ENCODE measurements around the gene PEX14. TPM values are rescaled to one million over a fixed set of nuclear protein-coding genes. Genes with fewer than 3 reads are reported as not detected.

PEX14 gene
- total and polyA plus RNA-seq, 9 of the 15 experiments (the other 6 are each of a cell fraction or from before 2014, with no cell fraction given): 2.6 to 45.7 (median 22.7) TPM

DNA sequence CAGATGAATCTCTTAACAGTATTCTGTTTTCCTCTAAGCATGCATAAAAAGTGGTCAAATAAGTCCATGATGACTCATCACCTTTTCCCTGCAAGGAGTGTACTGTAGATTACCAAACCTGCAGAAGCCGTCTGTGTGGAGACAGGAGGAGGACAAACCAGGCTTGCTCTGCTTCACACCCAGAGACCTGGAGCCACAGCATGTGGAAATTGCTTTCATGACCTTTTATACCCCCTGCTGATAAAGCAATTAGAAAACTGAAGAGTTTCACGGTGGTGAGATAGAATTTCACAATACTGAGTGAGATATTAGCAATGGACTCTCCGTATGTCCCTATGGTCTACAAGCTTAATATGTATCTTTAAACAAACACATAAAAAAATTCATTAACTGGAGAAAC, 15.6 kb upstream of the PEX14 start (continued):
- TF ChIP-seq, protein P1, sequence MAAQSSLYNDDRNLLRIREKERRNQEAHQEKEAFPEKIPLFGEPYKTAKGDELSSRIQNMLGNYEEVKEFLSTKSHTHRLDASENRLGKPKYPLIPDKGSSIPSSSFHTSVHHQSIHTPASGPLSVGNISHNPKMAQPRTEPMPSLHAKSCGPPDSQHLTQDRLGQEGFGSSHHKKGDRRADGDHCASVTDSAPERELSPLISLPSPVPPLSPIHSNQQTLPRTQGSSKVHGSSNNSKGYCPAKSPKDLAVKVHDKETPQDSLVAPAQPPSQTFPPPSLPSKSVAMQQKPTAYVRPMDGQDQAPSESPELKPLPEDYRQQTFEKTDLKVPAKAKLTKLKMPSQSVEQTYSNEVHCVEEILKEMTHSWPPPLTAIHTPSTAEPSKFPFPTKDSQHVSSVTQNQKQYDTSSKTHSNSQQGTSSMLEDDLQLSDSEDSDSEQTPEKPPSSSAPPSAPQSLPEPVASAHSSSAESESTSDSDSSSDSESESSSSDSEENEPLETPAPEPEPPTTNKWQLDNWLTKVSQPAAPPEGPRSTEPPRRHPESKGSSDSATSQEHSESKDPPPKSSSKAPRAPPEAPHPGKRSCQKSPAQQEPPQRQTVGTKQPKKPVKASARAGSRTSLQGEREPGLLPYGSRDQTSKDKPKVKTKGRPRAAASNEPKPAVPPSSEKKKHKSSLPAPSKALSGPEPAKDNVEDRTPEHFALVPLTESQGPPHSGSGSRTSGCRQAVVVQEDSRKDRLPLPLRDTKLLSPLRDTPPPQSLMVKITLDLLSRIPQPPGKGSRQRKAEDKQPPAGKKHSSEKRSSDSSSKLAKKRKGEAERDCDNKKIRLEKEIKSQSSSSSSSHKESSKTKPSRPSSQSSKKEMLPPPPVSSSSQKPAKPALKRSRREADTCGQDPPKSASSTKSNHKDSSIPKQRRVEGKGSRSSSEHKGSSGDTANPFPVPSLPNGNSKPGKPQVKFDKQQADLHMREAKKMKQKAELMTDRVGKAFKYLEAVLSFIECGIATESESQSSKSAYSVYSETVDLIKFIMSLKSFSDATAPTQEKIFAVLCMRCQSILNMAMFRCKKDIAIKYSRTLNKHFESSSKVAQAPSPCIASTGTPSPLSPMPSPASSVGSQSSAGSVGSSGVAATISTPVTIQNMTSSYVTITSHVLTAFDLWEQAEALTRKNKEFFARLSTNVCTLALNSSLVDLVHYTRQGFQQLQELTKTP (IDR thresholded peaks at IDR 0.05; ENCODE audit: low read depth in 1 of 2, partially characterized antibody in 2 of 2): no peak
- TF ChIP-seq POU5F1 (IDR thresholded peaks at IDR 0.05; ENCODE audit: borderline replicate concordance, low read depth, low read length, partially characterized antibody) (no peak), KHSRP (IDR thresholded peaks at IDR 0.05) (no peak), POLR2AphosphoS2 (IDR thresholded peaks at IDR 0.05; ENCODE audit: low read length) (no peak), ZFX (CRISPR knock-in tag; IDR thresholded peaks at IDR 0.05) (no peak), ZZZ3 (IDR thresholded peaks at IDR 0.05) (no peak), ARHGAP35 (IDR thresholded peaks at IDR 0.05; ENCODE audit: partially characterized antibody) (no peak), ZNF253 (CRISPR knock-in tag; conservative IDR thresholded peaks at IDR 0.05) (no peak), POLR2B (IDR thresholded peaks at IDR 0.05; ENCODE audit: low read depth, partially characterized antibody) (no peak), NELFE (IDR thresholded peaks at IDR 0.05; ENCODE audit: insufficient read depth, insufficient read length) (no peak), SNIP1 (IDR thresholded peaks at IDR 0.05; ENCODE audit: low read depth) (no peak), NCOA1 (IDR thresholded peaks at IDR 0.05; ENCODE audit: low read depth) (no peak), SMARCB1 (IDR thresholded peaks at IDR 0.05; ENCODE audit: insufficient read length, low read depth) (no peak)
- TF ChIP-seq, protein P2, sequence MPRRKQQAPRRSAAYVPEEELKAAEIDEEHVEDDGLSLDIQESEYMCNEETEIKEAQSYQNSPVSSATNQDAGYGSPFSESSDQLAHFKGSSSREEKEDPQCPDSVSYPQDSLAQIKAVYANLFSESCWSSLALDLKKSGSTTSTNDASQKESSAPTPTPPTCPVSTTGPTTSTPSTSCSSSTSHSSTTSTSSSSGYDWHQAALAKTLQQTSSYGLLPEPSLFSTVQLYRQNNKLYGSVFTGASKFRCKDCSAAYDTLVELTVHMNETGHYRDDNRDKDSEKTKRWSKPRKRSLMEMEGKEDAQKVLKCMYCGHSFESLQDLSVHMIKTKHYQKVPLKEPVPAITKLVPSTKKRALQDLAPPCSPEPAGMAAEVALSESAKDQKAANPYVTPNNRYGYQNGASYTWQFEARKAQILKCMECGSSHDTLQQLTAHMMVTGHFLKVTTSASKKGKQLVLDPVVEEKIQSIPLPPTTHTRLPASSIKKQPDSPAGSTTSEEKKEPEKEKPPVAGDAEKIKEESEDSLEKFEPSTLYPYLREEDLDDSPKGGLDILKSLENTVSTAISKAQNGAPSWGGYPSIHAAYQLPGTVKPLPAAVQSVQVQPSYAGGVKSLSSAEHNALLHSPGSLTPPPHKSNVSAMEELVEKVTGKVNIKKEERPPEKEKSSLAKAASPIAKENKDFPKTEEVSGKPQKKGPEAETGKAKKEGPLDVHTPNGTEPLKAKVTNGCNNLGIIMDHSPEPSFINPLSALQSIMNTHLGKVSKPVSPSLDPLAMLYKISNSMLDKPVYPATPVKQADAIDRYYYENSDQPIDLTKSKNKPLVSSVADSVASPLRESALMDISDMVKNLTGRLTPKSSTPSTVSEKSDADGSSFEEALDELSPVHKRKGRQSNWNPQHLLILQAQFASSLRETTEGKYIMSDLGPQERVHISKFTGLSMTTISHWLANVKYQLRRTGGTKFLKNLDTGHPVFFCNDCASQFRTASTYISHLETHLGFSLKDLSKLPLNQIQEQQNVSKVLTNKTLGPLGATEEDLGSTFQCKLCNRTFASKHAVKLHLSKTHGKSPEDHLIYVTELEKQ (CRISPR knock-in tag; IDR thresholded peaks at IDR 0.05): no peak
- TF ChIP-seq, protein P3, sequence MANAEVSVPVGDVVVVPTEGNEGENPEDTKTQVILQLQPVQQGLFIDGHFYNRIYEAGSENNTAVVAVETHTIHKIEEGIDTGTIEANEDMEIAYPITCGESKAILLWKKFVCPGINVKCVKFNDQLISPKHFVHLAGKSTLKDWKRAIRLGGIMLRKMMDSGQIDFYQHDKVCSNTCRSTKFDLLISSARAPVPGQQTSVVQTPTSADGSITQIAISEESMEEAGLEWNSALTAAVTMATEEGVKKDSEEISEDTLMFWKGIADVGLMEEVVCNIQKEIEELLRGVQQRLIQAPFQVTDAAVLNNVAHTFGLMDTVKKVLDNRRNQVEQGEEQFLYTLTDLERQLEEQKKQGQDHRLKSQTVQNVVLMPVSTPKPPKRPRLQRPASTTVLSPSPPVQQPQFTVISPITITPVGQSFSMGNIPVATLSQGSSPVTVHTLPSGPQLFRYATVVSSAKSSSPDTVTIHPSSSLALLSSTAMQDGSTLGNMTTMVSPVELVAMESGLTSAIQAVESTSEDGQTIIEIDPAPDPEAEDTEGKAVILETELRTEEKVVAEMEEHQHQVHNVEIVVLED (CRISPR knock-in tag; IDR thresholded peaks at IDR 0.05): no peak
- TF ChIP-seq, protein P4, sequence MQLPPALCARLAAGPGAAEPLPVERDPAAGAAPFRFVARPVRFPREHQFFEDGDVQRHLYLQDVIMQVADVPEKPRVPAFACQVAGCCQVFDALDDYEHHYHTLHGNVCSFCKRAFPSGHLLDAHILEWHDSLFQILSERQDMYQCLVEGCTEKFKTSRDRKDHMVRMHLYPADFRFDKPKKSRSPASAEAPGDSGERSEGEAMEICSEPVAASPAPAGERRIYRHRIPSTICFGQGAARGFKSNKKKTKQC (CRISPR knock-in tag; IDR thresholded peaks at IDR 0.05): no peak
